Hippocampal formation (tissue), 2 donors: Measurements from ENCODE around the gene CD79B.
A peak's percentile ranks its signal among the peaks of the same experiment; 100 is the strongest.
"Not testable (repeated sequence)": the region's sequence is repeated elsewhere in the genome, so short reads cannot be mapped to it uniquely, and the experiment has no call there.

Experiments used
- DNase-seq, 2 donors: peaks; one replicate each; lab custom pipeline; 2025; lab: John Stamatoyannopoulos, UW

CD79B gene

DNA sequence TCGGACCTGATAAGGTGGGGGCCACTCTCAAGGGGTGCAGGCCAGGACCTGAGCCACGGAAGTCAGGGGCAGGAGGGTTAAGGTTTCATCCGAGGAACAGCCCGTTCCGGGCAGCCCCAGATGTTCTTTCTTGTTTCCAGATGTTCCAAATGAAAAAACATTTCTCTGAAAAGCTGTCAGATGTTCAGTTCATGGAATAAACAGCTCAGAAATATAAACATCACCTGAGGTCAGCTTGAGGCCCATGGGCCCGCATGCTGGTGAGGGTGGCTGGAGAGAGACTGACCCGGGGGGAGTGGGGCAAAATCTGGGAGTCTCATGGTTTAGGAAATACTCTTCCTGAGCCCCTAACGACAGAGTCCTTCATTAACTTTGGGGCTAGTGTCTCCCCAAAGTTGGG, 1.5 kb upstream of the CD79B start:
- no peak for DNase-seq

DNA sequence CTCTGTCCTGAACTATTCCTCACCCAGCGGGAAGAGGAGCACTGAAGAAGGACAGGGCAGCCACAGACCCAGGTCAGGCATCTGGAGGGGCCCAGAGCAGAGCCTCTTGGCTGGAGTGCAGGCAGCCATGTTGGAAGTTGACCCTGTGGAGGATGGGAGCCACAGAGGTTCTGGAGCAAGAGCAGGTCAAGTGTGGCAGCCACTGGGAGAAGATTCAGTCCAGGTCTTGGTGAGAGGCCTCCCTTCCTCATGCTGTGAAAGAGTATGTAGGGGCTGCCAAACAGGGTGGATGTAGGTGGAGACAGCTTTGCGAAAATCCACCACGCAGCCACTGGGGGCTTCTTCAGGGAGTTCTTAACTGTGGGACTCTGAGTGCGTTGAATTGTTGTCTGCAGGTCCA, 590 bp upstream of the CD79B start:
- no peak for DNase-seq

DNA sequence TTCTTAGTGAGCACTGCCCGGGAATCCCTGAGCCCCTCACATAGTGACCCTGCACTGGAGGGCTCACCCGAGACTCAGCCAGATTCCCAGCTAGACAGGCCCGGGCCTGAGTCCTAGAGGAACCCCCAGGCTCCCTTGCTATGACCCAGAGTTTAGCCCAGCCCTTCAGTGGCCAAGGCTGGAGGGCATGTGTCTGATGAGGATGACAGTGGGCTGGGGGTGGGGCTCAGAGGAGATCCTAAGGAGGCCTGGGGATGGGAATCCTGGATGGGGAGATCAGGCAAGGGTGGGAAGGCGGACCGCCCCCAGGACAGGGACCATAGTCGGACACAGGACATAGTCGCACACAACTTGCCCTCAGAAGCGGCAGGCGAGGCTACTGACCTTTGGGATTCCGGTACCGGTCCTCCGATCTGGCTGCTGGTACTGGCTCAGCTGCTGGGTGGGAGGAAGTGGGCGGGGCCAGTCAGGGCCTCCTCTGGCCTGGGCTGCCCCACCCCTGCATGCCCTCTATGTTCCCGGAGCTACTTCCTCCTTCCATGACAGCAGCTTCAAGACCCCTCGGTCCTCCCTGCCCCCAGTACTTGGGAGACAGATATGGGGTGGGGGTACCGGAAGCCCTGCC, 1.1 kb downstream of the CD79B start:
- DNase-seq: no peak

DNA sequence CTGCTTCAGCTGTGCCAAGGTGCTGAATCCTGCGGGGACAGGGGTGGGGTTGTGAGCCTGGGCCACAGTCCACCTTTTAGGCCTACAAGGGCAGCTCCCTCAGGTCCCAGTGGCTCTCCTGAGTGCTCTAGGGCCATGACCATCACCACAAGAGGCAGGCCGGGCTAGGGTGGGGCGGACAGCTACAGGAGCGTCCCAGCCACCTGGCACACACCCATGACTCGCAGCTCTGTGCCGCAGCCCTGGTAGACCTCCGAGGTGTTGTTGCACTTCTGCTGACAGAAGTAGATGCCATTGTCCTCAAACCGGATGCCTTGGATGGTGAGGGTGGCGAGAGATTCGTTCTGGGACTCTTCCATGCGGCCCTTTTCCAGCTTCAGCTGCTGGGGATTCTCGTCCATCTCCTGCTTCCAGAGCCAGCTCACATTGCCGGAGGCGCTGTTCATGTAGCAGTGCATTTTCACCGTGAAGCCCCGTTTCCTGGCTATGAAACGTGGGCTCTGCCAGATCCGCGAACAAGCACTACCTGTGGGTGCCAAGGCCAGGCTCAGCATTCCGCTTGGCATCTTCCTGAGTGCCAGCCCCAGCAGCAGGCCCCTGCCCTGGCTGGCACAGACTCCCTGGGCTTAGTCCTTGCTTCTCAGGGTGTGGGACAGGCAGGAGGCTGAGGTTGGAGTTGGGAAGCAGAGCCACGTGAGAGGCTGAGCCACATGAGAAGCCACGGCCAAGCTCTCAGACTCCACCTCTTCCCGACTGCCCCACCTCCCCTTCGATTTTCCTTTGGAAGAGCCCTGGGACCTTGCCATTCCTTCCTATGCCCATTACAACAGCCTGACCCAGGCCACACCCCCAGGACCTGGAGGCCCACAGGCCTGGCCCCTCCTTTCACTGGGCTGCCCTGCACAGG, 2.0 kb downstream of the CD79B start:
- DNase-seq: no peak

DNA sequence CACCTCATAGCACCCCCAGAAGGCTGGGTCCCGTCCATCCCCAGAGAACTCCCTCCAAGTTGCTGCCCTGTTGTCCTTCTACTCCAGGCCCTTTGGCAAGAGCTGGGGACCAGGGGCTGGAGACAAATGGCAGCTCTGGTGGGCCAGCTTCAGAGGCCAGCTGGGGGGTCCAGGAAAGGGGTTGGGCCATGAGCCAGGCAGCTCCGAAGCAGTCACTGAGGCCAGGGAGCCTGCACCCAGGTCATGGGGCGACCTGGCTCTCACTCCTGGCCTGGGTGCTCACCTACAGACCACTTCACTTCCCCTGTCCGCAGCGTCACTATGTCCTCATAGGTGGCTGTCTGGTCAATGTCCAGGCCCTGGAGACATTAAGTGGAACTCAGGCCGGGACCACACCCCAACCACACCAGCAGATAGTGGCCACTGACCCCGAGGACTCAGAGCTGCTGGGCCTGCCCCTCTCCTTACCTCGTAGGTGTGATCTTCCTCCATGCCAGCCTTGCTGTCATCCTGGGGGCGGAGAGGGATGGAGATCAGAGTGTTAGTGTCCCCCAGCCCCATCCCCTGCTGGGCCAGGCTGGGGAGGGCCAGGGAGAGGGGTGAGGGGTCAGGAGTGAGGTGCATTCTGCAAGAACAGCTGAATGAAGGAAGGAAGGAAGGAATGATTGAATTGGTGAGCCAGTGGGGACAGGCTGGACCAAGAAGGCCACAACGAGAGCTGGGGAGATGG, 3.0 kb downstream of the CD79B start:
- DNase-seq: no peak

DNA sequence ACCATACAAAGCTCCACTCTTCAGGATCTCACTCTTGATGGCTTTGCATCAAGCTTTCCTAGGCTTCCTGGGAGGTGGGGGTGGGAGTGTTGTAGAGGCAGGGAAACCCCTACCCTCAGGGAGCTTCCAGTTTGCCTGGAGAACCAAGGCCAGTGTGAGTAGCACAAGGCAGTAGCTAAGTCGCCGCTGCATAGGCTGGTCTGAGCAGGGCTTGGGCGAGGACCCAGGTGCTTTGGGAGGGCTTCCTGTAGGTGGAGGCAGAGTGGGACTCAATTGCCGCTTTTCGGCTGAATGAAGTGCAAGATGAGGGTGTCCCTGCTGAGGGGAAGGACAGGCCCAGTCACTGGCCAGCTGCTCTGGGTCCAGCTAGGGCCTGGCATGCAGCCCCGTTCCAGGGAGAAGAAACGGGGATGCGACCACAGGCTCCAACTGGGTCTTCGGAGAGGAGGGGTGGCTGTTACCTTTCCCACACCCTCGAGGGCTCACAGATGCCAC, 3.9 kb downstream of the CD79B start:
- DNase-seq: no peak

DNA sequence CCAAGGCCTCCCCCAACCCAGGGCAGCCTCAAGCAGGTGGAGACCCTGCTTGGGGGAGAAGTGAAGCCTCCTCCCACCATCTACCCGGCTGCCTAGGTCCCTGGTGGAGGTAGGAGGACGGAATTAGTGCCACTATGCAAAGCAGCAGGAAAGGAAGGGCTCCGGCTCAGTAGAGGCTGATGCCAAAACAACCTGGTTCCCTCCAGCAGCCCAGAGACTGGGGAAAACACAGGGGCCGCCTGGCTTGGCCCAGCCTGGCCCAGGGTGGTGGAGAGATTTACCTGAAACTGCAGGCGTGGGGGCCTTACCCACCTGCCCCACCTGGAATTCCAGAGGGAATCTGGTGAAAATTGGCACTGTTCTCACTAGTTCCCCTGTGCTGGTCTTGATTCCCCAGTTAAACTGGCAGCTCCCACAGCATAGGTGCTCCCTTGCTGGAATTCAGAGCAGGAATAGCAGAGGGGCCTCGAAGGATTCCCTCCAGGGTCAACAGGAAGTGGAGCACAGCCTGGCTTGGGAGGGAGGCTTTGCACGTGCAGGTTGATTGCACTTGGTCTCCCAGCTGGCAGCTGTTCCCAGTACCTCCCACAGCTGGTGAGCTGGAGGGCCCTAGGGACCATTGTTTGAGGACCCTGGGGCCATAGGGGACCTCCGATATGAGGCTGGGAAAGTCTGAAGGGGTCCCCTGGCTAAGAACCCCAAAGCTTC, 4.5 kb downstream of the CD79B start:
- DNase-seq: no peak

DNA sequence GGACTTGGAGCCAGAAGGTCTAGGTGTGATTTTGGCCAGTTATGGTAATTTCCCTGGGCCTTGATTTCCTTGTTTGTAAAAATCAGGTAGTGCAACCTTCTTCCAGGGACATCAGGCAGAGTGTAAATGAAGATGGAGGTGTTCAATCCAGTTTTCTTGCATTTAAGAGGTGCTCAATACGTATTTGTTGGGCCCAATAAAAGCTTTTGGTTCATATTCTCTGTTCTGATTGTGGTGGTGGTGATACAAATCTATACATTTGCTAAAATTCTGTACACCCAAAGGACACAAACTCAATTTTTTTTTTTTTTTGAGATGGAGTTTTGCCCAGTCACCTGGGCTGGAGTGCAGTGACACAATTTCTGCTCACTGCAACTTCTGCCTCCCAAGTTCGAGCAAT, 6.0 kb downstream of the CD79B start:
- no peak for DNase-seq

DNA sequence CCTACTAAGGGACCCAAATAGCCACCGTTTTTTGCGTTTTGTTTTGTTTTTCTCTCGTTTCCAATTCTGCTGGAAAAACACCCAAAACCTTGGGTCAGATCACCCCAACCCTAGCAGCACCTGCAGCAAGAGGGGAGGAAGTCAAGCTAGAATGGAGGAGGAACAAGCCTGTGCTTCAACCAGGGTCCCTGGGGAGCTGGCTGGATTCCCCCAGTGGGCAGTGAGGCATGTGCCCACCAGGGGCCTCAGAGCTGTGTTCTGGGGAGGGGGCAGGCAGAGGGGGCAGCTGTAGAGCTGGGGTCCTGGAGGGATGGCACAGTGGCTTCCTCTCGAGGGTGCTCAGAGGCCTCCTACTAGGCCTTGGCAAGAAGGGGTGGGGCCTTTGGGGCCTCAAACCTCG, 6.5 kb downstream of the CD79B start:
- no peak for DNase-seq

DNA sequence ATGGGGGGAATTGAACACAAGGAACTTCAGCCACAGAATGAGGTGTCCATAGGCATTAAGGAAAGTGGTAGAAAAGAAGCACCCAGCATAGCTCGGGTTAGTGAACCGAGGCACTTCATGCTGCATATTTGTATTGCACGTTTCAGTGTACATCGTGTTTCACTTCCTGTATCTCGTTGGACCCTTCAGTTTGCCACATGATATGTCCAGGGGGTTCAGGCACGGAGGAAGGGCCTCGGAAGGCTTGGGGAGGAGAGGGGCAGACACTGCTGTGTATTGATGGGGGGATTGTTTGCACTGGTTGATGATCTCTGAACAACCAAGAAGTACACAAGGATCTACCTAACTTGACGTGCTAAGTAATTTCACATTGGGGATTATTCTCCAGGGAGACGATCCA, 9.7 kb downstream of the CD79B start:
- not testable (repeated sequence) for DNase-seq

DNA sequence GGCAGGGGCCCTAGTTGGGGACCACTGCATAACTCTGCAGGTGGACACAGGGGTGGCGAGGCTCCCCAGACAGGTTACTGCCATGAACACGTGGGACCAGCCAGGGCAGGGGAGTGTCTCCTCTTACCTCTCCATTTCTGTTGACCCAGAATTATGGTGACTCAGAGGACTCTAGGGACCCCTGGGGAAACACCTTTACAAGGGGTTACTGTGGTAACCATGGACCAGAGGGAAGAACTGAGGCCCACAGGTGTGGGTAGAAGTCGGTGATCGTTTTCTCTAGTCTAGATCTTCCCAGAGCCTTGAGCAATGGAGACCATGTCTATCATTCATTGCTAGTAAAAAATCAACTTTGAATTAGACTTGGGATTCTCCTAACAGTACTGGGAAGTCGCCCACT, 11.4 kb downstream of the CD79B start:
- not testable (repeated sequence) for DNase-seq

DNA sequence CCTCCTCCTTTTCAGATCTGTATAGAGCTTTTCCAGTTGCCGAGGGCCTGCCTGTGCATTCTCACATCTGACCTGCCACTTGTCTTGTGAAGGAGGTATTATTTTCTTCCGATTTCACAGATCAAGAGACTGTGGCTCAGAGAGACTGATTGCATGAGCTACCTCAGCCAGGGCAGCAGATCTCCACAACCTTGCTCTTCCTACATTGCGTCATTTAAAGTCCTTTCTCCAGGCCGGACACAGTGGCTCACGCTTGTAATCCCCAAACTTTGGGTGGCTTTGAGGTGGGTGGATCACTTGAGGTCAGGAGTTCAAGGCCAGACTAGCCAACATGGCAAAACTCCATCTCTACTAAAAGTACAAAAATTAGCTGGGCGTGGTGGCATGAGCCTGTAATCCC, 12.1 kb downstream of the CD79B start:
- DNase-seq: not testable (repeated sequence)

DNA sequence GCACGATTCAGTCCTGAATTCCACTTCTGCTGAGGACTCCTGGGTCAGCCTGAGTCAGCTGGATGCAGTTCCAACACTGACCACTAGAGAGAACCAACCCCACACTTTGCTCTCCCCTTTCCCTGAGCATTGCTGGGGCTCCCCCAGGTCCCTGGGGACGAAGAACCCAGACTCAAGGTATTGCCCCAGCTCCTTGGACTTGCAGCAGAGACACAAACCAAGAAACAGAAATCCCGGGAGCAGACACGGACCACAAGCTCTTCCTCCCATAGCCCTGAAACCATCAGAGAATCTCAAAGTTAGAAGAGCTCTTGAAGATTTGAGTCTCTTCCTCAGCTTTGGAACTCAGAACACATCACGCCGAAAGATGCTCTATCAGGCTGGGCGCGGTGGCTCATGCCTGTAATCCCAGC, 12.8 kb downstream of the CD79B start:
- DNase-seq: peak in 1 of 2 donors; percentile 3

DNA sequence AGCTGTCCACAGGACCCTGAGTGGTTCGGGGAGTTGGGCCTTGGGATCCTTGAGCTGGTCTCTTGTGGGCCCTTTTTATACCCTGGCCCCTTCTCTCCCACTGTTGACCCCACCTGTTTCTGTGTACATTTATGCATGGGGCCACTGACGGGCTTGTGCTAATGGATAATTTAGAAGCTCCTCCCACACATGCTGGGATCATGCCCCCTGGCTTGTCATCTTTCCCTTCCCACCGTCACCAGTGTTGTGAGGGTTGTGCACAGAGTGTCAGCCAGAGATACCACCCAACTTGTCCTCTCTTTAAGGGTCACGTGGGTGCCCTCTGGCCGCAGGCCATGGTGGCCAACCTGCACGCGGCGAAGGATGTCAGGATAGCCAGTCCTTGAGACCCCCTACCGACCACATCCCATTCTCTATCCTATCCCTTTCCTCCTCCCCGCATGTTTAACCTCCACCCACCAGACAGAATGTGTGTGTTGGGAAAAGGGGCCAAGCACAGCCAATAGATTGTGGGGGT, 13.3 kb downstream of the CD79B start, which contains the start of gene GH1:
Gene GH1 (minus strand): TSS at position 51 of the 517 bp plus-strand sequence. CDS start 63 bp downstream, outside the sequence.
- not testable (repeated sequence) for DNase-seq

DNA sequence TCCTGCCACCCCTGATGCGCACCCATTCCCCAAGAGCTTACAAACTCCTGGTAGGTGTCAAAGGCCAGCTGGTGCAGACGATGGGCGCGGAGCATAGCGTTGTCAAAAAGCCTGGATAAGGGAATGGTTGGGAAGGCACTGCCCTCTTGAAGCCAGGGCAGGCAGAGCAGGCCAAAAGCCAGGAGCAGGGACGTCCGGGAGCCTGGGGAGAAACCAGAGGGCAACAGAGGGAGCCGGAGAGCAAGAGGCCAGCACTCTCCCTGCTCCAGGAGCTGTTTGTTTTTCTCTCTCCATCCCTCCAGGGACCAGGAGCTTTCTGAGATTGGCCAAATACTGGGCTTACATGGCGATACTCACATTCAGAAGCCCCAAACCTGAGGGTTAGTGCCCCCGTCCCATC, 13.8 kb downstream of the CD79B start:
- DNase-seq: no peak

DNA sequence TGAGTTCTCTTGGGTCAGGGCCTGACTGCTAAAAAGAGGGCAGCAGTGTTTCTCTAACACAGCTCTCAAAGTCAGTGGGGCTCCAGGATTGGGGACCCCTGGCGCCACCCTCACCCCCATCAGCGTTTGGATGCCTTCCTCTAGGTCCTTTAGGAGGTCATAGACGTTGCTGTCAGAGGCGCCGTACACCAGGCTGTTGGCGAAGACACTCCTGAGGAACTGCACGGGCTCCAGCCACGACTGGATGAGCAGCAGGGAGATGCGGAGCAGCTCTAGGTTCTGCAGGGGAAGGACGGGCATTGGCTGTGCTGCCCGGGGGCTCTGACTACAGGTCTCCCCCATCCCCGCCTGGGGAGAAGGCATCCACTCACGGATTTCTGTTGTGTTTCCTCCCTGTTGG, 14.5 kb downstream of the CD79B start:
- no peak for DNase-seq

DNA sequence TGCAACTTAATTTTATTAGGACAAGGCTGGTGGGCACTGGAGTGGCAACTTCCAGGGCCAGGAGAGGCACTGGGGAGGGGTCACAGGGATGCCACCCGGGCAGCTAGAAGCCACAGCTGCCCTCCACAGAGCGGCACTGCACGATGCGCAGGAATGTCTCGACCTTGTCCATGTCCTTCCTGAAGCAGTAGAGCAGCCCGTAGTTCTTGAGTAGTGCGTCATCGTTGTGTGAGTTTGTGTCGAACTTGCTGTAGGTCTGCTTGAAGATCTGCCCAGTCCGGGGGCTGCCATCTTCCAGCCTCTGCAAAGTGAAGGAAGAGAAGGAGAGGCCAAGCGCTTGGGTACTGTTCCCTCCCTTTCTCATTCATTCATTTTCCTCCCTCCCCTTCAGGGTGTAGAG, 14.9 kb downstream of the CD79B start:
- not testable (repeated sequence) for DNase-seq

DNA sequence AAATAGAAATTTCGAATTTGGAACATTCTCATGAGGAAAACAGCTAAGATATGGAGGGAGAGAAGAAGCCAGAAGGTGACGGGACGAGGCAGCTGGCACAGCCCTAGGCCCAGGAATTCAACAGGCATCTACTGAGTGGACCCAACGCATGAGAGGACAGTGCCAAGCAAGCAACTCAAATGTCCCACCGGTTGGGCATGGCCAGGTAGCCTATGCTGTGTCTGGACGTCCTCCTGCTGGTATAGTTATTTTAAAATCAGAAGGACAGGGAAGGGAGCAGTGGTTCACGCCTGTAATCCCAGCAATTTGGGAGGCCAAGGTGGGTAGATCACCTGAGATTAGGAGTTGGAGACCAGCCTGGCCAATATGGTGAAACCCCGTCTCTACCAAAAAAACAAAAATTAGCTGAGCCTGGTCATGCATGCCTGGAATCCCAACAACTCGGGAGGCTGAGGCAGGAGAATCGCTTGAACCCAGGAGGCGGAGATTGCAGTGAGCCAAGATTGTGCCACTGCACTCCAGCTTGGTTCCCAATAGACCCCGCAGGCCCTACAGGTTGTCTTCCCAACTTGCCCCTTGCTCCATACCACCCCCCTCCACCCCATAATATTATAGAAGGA, 15.5 kb downstream of the CD79B start:
- DNase-seq: no peak

DNA sequence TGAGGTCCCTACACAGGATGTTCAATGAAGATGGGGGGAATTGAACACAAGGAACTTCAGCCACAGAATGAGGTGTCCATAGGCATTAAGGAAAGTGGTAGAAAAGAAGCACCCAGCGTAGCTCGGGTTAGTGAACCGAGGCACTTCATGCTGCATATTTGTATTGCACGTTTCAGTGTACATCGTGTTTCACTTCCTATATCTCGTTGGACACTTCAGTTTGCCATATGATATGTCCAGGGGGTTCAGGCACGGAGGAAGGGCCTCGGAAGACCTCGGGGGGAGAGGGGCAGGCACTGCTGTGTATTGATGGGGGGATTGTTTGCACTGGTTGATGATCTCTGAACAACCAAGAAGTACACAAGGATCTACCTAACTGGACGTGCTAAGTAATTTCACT, 16.4 kb downstream of the CD79B start:
- DNase-seq: not testable (repeated sequence)

DNA sequence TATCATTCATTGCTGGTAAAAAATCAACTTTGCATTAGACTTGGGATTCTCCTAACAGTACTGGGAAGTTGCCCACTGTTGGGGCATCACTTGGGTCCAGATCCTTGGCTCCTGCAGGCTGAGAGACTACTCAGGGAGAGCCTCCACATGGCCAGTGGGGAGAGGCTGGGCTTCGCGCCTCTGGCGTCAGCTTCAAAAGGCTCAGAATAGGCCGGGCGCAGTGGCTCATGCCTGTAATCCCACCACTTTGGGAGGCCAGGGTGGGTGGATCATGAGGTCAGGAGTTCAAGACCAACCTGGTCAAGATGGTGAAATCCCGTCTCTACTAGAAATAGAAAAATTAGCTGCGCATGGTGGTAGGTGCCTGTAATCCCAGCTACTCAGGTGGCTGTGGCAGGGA, 17.7 kb downstream of the CD79B start:
- DNase-seq: no peak

DNA sequence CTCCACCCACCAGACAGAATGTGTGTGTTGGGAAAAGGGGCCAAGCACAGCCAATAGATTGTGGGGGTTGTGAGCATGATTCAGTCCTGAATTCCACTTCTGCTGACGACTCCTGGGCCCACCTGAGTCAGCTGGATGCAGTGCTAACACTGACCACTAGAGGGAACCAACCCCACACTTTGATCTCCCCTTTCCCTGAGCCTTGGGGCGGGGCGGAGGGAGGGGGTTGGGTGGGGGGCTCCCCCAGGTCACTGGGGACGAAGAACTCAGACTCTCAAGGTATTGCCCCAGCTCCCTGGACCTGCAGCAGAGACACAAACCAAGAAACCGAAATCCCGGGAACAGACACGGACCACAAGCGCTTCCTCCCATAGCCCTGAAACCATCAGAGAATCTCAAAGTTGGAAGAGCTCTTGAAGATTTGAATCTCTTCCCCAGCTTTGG, 20.5 kb downstream of the CD79B start:
- DNase-seq: no peak
